SK-N-SH treated with all-trans-retinoic acid at 6 μM for 48 hours (cell line): ENCODE results near the gene IMPG2.

ENCODE experiments used
- BACH2 ChIP-seq: fragments of 250-450 bp; sonication (Bioruptor Pico); IDR thresholded peaks from 2 replicates; pipeline ENCODE4 v1.9.0; 2021; ENCODE audit warnings: mild to moderate bottlenecking, borderline replicate concordance
- CREB5 ChIP-seq: fragments of 250-450 bp; sonication (Bioruptor Pico); IDR thresholded peaks from 2 replicates; pipeline ENCODE4 v1.5.1; 2020; ENCODE audit warnings: low read depth, mild to moderate bottlenecking, moderate library complexity
- ISL1 ChIP-seq: fragments of 250-450 bp; sonication (Bioruptor Pico); IDR thresholded peaks from 2 replicates; pipeline ENCODE4 v2.1.2; 2022; ENCODE audit warnings: mild to moderate bottlenecking, moderate library complexity
- PPARA ChIP-seq: fragments of 250-450 bp; sonication (Bioruptor Pico); IDR thresholded peaks from 2 replicates; pipeline ENCODE4 v1.5.0; 2020; ENCODE audit warnings: mild to moderate bottlenecking, borderline replicate concordance
- RARB ChIP-seq: fragments of 250-450 bp; sonication (Bioruptor Pico); IDR thresholded peaks from 2 replicates; pipeline ENCODE4 v1.8.0; 2021; ENCODE audit warnings: mild to moderate bottlenecking, moderate library complexity
- SNAI2 ChIP-seq: fragments of 250-450 bp; sonication (Bioruptor Pico); IDR thresholded peaks from 2 replicates; pipeline ENCODE4 v1.5.0; 2020; ENCODE audit warnings: mild to moderate bottlenecking, moderate library complexity
- ZC3H10 ChIP-seq: fragments of 250-450 bp; sonication (Bioruptor Pico); IDR thresholded peaks from 2 replicates; pipeline ENCODE4 v1.5.1; 2021; ENCODE audit warnings: mild to moderate bottlenecking, moderate library complexity
- ZFP3 ChIP-seq: fragments of 250-450 bp; sonication (Bioruptor Pico); IDR thresholded peaks from 2 replicates; pipeline ENCODE4 v1.5.0; 2020; ENCODE audit warnings: mild to moderate bottlenecking, moderate library complexity
- TF ChIP-seq, protein P1 (sequence below): fragments of 250-450 bp; sonication (Bioruptor Pico); IDR thresholded peaks from 2 replicates; pipeline ENCODE4 v1.8.0; 2020; ENCODE audit warnings: mild to moderate bottlenecking, moderate library complexity, borderline replicate concordance

DNA sequence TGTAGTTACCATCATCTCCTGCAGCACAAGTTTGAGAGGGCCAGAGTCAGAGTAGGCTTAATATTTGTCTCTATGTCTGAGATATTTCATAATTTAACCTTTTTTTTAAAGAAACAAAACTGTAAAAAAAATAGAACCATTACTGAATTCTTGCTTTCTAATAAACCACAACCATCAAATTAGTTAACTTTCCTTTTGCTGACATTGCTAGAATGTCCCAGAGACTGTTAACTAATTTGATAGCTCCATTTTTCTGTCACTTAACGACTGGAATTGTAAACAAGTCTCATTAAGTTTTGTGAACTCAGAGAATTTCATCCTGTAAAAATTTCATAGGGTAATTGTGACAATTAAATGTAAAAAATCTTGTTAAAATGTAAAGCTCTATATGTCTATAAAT, 35.6 kb downstream of the IMPG2 start:
- TF ChIP-seq ZC3H10 (CRISPR knock-in tag) (no peak), ZFP3 (CRISPR knock-in tag) (no peak), SNAI2 (CRISPR knock-in tag) (no peak), PPARA (CRISPR knock-in tag) (no peak), RARB (CRISPR knock-in tag) (no peak), CREB5 (CRISPR knock-in tag) (no peak), BACH2 (CRISPR knock-in tag) (no peak), ISL1 (CRISPR knock-in tag) (no peak)
- TF ChIP-seq, protein P1, sequence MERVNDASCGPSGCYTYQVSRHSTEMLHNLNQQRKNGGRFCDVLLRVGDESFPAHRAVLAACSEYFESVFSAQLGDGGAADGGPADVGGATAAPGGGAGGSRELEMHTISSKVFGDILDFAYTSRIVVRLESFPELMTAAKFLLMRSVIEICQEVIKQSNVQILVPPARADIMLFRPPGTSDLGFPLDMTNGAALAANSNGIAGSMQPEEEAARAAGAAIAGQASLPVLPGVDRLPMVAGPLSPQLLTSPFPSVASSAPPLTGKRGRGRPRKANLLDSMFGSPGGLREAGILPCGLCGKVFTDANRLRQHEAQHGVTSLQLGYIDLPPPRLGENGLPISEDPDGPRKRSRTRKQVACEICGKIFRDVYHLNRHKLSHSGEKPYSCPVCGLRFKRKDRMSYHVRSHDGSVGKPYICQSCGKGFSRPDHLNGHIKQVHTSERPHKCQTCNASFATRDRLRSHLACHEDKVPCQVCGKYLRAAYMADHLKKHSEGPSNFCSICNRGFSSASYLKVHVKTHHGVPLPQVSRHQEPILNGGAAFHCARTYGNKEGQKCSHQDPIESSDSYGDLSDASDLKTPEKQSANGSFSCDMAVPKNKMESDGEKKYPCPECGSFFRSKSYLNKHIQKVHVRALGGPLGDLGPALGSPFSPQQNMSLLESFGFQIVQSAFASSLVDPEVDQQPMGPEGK (CRISPR knock-in tag) = no peak
